ENCODE results near the gene FBLN1.

FBLN1 gene

DNA sequence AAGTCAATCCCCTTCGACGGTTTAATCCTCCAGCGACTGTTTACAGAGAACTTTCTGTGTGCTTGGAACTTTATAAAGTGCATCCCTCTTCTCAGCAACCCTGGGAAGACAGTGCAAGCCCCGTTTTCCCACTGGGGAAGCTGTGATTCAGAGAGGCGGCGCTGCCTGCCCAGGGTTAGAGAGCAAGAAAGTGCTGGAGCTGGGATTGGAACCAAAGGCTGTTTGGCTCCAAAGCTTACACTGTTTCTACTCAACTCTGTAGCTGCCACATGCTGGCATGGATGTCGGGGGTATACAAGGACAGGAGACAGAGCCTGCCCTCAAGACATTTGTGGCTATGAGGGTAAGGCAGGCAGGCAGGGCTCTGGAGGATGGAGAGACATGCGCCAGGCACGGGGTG is 13.0 kb downstream of the FBLN1 start:
- H3K4me3 ChIP-seq (ENCODE audit: low read depth, low read length) = no peak overlapping the region
- TF ChIP-seq, protein P1, sequence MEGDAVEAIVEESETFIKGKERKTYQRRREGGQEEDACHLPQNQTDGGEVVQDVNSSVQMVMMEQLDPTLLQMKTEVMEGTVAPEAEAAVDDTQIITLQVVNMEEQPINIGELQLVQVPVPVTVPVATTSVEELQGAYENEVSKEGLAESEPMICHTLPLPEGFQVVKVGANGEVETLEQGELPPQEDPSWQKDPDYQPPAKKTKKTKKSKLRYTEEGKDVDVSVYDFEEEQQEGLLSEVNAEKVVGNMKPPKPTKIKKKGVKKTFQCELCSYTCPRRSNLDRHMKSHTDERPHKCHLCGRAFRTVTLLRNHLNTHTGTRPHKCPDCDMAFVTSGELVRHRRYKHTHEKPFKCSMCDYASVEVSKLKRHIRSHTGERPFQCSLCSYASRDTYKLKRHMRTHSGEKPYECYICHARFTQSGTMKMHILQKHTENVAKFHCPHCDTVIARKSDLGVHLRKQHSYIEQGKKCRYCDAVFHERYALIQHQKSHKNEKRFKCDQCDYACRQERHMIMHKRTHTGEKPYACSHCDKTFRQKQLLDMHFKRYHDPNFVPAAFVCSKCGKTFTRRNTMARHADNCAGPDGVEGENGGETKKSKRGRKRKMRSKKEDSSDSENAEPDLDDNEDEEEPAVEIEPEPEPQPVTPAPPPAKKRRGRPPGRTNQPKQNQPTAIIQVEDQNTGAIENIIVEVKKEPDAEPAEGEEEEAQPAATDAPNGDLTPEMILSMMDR (IDR thresholded peaks at IDR 0.05; ENCODE audit: low read depth, low read length) = no peak

DNA sequence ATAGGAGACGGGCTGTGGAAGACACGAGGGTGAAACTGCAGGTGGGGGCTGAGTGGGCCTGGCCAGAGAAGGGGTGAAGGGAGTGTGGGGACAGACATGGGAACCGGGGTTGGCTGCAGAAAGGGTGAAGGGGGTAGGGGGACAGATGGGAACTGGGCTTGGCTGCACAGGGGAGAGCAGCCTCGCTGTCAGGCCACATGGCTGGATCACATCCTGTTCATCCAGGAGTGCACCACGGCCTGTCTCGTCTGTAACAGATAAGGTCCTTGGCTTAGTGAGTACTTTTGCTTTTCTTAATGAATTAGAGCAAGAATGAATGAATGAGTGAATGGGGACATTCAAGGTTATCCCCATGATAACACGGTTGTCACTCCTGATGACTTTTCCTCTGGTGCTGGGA is 13.5 kb downstream of the FBLN1 start:
- H3K4me3 ChIP-seq (ENCODE audit: low read depth, low read length) = no peak overlapping the region
- TF ChIP-seq, protein P1 (IDR thresholded peaks at IDR 0.05; ENCODE audit: low read depth, low read length) = no peak

DNA sequence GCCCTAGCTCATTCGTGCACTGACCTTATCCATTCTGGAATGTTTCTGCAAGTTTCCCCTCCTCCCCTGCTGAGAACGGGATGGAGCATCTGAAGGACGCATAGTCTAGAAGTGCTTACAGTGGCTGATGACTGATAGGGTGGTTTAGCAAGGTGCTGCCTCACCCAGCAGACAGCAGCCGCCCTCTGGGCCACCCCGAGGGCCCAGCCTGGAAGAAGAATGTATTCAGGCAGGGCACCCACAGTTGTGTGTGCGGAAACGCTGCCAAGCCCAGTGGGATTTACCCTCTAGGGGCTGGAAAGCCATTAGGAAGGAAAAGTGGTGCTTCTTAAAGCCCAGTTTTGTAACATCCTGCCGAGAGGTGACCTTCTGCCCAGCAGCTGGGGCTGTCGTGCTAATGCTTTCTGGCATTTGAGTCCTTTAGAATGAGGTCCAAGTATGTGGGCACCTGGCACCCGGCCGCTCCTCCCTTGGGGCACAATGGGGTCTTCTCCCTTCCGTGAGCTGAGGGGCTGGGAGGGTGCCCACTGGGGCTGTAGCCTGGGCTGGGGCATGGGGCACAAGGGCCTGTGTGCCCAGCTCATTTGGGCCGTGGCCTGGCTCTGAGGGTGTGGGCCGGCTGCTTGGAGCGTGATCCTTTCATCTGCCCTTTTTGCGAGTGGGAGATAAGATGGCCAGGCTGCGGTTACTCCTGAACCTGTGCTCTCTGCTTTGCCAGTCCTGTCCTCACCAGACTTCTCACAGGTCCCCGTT is 14.4 kb downstream of the FBLN1 start:
- no peak overlapping the region for H3K4me3 ChIP-seq (ENCODE audit: low read depth, low read length)
- TF ChIP-seq, protein P1 (IDR thresholded peaks at IDR 0.05; ENCODE audit: low read depth, low read length) = no peak

DNA sequence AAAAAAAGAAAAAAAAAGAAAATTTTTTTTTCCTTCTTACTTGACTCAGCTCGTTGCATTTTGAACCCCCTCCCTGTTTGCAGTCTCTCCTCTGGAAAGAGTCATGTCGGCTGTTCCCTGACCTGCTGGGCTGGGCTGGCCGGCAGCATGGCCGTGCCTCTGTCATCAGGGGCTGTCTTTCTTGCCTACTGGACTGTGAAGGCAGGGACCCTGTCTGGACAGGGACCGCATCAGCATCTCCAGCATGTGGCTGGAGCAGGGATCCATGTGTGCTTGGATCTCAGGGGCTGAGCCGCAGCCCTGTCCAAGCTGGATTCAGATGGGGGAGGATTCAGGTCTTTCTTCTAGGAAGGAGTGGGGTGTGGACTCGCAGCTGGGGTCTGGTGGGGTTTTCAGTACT is 15.5 kb downstream of the FBLN1 start:
- TF ChIP-seq, protein P1 (IDR thresholded peaks at IDR 0.05; ENCODE audit: low read depth, low read length) = no peak
- H3K4me3 ChIP-seq (ENCODE audit: low read depth, low read length) = no peak overlapping the region

DNA sequence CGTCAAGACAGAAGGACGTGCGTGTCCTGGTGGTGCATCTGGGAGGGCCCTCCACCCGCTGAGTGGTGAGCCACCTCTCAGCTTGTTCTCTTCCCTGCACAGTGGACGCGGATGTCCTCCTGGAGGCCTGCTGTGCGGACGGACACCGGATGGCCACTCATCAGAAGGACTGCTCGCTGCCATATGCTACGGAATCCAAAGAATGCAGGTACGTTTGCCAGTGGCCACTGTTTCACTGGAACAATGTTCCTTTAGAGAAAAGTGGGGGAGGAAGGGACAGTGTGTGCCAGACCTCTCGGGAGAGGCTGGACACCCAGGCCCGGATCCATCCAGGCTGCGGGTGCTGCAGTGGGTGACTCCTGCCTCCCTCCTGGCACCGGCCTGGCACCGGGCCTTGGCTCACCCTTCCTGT is 15.9 kb downstream of the FBLN1 start:
- TF ChIP-seq, protein P1 (IDR thresholded peaks at IDR 0.05; ENCODE audit: low read depth, low read length) = no peak

DNA sequence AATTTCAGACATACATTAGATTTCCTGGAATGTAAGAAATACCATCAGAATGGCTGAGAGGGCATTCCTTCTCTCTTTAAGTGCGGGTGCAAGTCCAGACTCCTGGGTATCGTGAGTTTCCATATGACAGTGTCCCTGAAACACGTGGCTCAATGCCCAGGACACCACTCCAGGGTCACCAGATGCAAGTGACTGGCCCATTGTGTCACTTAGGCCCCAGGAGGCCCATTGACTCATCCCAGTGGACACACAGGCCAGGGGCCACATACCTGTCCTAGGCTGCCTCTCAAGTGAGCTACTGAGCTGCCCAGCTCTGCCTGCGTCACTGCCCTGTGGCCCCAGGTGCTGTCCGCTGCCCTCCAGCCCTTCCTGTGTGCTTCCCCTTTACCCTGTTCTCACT is 18.5 kb downstream of the FBLN1 start:
- no peak overlapping the region for H3K4me3 ChIP-seq (ENCODE audit: low read depth, low read length)
- TF ChIP-seq, protein P1 (IDR thresholded peaks at IDR 0.05; ENCODE audit: low read depth, low read length) = no peak

More for the DNA sequence above, 15.9 kb downstream of the FBLN1 start:
- no peak overlapping the region for H3K4me3 ChIP-seq (ENCODE audit: low read depth, low read length)

DNA sequence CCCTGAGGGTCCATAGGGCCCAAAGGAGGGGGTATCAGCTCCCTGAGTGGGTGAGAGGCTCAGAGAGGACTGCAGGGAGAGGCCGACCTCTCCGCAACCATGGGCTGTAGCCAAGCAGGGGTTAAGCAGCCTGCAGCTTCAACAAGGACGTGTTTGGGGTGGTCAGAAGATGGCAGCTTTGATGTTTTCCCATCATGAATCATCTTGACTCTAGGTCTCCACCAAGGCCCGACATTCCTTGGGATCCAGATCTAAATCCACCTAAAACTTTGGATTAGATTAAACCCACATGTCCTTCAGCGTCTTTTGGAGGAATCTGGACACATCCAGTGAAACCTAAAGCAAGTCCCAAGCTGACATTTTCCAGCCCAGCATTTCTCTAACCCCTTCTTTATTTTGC is 19.8 kb downstream of the FBLN1 start:
- no peak overlapping the region for H3K4me3 ChIP-seq (ENCODE audit: low read depth, low read length)
- TF ChIP-seq, protein P1 (IDR thresholded peaks at IDR 0.05; ENCODE audit: low read depth, low read length) = no peak
